Measurements from ENCODE around the gene F8.
A peak's percentile ranks its signal among the peaks of the same experiment; 100 is the strongest.

Gene F8

DNA sequence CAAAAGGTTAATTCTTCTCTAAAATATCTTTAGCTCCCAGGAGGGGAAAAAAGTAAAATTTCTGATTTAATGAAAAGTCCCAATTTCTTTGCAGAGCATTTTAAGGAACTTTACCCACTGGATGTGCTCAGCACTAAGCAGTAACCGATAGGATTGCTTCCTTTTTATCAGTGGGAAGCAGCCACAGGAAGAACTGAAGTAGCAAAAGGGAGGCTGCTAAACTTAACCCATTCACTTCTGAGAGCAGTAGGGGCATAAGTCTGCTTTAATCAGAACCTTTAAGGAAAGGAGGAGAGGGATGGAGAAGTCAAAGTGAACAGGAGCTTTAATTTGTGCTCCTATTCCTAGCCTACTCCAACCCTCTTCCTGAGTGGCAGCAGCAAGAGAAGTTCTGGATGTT lies at the start of gene F8:
Gene F8 (minus strand): TSS at position 139 of the 400 bp plus-strand sequence. CDS start 171 bp downstream, outside the sequence.
- DNase-seq (ENCODE audit: low read depth, low spot score) = no peak

DNA sequence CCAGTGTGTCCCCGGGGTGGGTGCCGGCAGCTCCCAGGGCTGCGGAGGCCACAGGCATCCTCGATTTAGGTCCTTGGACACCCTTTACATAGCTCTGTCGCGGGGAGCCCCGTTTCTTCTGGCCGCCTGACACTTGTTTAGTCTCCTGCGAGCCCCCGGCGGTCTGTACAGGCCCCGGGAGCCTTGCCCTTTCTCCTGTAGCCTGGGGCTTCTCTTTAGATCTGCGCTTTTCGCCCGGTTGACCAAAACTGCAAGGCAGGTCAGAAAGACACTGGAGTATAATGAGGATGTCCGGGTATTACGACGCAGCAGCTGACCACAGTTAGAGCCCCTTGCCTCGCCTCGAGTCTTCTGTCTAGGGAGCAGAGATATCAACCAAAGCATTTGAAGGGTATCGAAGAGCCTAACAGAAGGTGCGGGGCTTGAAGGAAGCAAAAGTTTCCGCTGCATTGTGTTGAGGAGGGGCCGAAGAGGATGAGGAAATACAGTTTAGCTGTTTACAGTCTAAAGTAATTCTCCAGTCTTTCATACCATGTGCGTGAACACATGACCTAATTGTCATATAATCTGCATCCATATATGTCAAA lies 49.3 kb upstream of the F8 start:
- DNase-seq (ENCODE audit: low read depth, low spot score) = no peak

DNA sequence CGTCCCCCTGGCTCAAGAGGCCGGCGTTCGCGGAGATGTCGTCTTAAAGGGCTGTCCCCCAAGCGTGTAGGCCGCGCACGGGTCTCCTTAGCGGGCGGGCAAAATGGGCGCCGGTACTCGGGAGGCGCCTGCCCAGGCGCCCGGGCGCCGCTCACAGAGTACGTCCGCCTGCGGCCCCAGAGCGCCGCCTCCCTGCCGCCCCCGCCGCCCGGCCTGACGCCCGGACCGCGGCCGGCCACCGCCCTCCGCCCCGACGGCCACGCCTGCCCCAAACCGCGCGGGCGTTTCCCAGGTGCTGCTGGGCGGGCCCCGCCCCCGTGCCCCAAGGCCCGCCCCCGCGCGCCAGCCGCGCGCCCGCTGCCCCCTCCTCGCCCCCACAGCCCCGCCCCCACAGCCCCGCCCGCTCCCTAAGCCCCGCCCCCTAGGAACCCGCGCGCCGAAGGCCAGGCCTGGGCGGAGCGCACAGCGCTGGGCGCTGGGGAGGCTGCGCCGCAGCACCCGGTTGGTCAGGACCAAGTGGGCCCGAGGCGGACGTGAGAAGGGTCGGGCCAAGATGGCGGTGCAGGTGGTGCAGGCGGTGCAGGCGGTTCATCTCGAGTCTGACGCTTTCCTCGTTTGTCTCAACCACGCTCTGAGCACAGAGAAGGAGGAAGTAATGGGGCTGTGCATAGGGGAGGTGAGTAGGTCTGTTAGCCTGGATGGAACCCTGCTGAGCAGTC lies 48.6 kb upstream of the F8 start, which contains the start of the genes BRCC3, CMC4 and MTCP1:
Gene BRCC3 (plus strand): TSS at position 534 of the 719 bp plus-strand sequence. CDS start 20 bp downstream, at position 554.
Gene CMC4 (minus strand): TSS at position 162 of the 719 bp plus-strand sequence. CDS start 7,113 bp downstream, outside the sequence.
Gene MTCP1 (minus strand): TSS at position 162 of the 719 bp plus-strand sequence. CDS start 5,126 bp downstream, outside the sequence.
- peak; percentile 47 for DNase-seq (ENCODE audit: low read depth, low spot score)

DNA sequence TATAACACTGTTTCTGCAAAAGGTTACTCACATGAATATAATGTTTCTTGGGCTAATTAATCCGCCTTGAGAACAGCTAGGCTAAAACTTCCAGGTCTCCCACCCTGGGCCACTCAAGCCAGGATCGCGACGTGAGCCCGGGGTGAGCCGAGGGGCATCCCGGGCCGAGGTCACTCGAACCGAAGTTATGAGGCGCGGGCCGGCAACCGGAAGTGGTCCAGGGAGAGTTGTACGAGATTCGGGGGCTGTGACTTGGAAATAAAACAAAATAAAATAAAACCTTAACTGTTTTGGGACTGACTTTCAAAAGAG lies 48.1 kb upstream of the F8 start:
- no peak for DNase-seq (ENCODE audit: low read depth, low spot score)

DNA sequence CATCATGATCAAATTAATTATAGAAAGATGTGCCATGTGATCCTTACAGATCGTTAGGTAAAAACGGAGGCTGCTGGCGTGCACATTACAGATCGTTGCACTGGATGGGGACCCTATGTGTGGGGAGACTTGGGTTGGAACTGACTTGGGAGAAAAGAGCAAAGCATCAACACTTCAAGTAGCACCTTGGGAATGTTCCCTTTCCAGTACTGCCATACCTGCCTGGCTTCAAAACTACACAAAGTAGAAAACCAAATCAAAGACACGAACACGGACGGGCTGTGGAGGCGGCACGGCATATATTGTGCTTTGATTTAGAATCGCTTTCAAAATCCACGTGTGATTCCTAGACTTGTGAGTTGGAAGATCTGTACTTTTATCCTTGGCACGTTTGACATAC lies 47.5 kb upstream of the F8 start:
- no peak for DNase-seq (ENCODE audit: low read depth, low spot score)

DNA sequence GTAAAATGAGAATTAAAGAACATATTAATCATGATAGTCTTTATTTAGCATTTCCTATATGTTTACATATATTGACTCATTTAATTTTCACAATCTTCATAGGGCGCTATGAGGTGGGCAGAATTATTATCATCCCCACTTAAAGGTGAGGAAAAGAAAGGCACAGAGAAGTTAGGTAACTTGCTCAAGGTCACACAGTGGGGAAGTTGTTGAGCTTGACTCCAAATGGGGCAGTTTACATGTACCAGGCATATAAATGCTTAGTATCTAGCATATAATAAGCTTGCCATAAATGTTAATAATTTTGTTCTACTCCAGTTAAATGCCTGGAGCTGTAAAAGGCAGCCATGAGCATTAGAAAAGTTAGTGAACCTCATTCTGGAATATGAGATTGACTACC lies 46.9 kb upstream of the F8 start:
- DNase-seq (ENCODE audit: low read depth, low spot score) = no peak

DNA sequence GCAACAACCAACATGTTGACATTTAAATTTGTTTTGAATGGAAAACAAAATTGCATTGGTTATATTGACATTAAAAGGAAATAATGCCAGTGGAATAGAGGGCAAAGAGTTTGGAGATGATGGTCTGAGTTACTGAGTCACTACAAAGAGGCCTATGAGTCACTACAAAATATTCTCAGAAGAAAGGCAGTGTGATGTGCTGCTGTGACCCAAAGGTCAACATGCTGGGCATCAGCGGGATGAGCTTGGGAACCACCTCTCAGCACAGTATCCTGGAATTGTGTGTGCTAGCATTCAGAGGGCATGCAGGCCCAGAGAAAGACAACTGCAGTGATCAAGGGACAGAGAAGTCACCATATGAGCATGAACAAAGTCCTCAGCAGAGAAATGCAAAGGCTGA lies 45.6 kb upstream of the F8 start:
- no peak for DNase-seq (ENCODE audit: low read depth, low spot score)

DNA sequence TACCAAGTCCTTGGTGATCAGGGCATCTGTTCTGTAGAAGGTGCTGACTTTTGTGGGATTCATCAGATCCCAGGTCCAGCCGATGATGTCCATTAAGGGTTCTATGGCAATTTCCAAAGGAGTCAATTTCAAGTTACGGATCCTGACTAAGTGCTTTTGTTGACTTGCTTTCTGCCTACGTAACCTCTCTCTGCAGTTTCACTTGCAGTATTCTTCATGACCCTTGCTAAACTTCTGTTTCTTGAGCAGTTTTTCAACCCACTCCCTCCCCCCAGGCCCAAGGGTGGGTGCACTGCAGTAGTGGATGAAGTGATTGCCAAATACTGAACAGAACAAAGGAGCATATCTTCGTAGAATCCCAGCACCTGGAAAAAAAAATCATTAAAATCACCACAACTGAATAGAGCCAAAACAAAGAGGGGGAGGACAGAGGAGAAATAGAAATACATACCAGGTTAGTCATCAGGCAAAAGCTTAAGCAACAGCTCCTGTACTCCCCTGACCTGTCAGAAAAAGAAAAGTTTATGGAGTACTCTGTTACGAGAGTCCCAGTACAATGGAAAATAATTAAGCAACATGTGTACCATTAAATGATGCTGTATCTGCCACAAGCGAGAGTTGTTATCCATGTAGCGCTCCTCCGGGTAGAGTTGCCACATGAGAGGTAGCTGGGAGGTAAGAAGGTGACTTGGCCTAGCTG lies 42.7 kb upstream of the F8 start:
- no peak for DNase-seq (ENCODE audit: low read depth, low spot score)

DNA sequence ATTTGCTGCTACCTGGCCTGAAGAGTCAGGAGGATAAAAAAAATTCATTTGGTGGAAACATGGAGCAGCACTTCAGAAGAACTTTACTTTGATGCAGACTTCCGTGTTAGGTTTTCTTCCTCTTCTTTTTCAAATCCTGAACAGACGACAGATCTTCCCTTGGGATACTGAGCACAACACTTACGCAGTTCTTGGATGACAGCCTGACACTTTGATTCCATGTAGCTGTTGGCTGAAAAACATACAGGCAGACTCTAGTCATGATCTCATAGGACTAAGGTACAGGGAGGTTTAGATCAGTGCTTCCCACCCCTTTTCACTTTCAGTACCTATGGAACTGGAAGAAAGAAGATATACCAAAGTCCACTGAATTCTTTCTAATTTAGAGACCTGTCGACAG lies 39.2 kb upstream of the F8 start:
- DNase-seq (ENCODE audit: low read depth, low spot score) = no peak

DNA sequence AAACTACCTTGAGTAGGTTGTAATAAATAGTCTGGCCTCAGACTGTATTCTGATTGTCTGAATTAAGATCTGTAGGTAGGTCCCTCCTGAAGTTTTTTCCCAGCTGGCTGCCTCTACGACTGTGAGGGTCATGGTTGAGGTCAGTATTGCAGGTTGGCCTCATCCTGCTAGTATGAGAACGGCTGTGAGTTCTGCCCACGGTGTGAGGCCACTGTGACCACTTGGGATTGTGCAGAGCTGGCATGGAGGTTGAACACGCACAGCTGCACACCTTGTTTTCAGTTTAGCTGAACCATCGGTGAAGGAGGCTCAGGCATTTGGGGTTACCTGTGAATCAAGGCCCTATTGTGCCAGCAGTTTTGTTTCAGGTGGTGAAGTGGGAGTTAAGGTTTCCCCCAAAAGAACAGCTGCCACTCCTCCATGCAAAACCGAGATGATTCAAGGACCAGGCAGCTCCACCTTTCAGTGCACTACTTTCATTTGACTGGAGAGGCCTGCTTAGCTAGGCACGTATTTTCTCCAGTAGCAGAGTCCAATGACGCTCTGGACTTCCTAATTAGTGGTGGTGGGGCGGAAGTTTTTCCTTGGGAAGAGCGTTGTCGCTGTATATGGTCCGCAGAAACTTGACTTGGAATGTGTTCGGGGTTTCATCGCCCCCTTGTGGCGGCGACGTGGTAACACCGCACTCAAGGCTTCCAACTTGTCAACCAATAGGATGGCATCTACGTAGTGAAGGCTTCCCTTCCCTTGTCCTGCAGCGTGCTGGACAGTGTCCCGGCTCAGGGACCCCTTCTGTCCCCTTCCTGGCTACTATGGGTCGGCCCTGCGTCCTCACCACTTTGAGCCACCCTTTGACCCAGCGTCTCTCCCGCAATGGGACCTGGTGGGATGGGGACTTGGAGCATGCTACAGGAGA lies 34.6 kb upstream of the F8 start:
- DNase-seq (ENCODE audit: low read depth, low spot score) = no peak

DNA sequence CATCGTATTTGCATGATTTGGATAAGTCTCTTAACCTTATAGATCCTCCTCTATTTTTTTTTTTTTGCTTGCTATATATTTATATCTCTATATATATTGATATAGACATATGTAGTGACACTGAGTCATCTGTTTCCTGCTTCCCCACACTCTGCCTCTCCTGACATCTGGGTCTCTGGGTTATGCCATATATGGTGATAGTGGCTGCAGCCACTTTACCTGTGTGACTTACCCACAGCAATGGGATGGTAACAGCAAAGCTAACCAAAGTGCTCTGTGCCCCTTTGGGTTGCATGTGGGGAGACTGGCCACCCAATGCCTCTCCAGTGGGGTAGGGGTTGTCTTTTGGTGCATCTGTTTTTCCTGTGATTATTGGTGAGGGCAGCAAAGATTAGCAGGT lies 33.9 kb upstream of the F8 start:
- DNase-seq (ENCODE audit: low read depth, low spot score) = no peak

DNA sequence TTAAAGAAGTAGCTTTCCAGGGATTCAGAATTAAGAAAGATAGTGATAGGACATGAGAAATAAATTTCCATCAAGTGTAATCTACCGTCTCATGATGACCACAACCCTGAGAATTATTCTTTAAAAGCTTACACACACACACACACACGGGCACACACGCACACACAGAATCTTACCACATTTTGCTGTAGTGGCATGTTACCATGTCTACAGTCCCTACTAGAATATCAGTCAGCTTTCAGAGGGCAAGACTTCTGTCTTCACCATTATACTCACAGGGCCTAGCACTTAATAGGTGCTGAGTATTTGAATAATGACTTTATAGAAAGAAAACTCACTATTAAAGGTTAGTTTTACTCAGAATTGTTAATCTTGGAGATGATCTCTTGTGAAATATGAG lies 33.0 kb upstream of the F8 start:
- DNase-seq (ENCODE audit: low read depth, low spot score) = no peak

DNA sequence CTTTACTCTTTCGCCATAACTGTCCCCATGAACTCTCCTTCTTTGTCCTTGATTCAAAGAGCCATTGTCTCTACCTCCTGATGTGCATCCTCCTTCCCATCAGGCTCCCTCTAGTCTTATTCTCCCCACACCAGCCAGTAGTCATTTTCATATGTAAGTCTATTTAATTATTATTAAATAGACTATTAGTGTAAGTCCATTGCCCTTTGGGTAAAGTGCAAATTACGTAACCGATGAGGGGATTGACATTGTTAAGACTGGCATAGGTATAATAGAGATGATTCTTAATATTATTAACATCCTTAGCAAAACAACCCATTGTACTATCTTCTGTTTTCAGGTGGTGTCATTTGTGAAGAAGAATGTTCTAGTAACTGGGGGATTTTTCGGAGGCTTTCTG lies 31.7 kb upstream of the F8 start:
- no peak for DNase-seq (ENCODE audit: low read depth, low spot score)

DNA sequence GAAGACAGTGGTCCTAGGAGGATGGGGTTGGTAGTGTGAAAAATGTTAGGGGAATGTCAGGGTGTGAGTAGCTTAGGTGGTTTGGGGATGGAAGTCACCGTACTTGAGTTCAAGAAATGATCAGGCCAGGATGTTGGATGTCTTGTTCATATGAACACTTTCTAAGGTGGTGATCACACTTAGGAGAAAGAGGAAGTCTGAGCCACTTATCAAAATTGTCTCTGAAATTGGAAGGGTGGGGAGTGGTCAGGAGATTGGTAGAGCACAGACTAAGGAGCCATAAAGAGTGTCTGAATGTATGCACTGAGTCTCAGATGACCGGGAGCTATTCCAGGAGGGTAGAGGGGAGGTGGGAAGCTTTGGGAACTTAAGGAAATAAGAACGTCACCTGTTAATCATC lies 31.1 kb upstream of the F8 start:
- no peak for DNase-seq (ENCODE audit: low read depth, low spot score)

DNA sequence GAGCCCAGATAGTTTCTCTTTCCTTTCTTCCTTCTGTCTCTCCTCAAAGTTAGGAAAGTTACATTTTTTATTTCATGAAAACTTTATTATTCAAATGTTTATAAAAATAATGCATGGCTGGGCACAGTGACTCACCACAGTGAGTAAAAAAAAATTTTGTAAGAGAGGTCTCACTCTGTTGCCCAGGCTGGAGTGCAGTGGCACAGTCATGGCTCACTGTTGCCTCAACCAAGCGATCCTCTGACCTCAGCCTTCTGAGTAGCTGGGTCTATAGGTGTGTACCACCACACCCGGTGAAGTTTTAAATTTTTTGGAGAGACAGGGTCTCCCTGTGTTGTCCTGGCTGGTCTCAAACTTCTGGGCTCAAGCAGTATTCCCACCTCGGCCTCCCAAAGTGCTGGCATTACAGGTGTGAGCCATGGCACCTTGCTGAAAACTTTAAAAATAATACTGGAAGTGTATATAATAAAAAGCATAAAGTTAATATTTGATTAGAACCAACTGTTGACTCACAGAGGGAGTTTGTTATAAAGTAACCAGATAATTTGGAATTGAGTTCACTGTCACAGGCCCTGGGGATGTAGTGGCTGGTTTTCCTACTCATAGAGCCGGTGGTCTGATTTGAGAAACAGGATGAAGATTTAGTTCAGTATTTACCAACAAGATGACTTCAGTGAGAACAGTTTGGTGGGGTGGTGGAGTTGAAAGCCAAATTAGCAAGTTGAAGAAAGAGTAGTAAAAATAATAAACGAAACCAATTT lies 30.4 kb upstream of the F8 start:
- no peak for DNase-seq (ENCODE audit: low read depth, low spot score)

DNA sequence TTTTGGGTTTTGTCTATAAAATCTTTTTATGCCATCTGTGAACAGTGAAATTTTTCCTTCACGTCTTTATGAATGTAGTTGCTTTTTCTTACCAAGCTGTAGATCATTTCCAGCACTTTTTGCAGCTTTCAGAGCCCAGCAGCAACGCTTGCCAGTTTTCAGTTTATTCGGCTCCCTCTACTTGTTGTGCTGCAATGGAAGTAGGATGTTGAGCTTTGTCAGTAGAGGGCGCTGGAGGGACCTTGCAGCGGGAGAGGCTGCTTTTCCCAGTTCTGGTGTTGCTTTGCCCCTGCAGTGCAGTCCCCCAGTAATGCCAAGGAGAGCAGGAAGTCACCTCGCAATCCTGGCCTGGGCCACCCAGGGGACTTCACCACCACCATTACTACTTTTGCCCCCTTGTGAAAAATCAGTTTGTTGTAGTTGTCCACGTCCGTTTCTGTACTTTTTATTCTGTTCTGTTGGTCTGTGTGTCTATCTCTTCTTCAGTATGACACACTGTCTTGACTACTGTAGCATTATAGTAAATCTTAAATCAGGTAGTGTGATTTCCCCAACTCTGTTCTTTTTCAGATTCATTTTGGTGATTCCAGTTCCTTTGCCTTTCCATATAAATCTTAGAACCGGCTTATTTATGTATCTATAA lies 26.6 kb upstream of the F8 start:
- DNase-seq (ENCODE audit: low read depth, low spot score) = no peak

DNA sequence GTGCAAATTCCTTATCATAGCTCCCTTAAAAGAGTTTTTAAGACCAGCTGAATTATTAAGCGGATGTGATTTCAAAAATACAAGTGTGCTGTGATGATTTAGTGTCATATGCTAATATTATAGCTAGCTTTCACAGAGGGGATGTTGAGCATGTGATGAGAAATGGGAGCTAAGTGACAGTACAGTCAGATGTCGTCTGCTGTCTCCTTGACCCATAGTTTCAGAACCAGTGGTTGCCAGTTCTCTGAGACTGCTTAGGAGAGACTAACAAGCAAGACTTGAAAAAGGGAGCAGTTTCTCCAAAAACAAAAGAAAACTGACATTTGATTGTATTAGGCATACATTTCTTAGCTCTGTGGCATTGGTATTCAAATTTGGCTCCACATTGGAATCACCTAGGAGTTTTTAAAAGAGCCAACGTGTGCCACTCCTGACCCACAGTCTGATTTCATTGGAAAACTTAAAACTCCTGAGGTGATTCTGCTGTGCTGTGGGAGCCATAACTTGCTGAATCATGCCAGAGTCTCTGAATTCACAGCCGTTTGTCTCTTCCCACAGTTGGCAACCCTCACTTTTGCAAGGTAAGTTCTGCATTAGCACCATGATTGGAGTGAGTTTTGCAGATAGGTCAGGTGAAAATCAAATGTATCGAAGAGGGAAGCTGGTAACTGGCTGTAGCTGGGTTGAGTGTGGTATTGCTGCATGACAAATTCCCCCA lies 24.4 kb upstream of the F8 start:
- no peak for DNase-seq (ENCODE audit: low read depth, low spot score)

DNA sequence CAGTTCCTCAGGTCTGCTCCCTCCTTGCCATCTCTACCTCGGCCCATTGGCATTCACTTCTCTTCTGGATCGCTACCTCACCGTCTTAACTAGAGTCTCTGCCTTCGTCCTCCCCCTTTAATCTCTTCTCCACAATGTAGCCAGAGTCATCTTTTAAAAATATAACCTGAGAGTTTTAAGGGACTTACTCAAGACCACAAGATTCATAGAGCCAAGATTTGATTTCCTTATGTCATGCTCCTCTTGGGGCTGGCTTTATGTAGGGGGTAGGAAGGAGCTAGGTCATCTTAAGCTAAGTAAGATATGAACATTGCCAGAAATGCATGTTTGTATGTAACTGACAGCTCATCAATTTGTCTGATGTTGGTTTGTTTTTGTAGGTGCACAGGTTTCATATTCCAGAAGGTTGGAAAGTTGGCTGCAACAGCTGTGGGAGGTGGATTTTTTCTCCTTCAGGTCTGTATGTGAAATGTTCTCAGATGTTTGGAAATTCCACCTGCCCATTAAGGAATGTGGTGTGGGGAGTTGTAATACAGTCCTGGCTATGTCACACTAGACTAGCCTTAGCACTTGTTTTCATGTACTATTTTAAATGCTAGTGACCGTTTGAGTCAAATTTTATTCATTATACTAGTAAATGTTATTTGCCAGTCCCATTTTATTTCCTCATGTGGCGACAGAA lies 23.7 kb upstream of the F8 start:
- no peak for DNase-seq (ENCODE audit: low read depth, low spot score)

DNA sequence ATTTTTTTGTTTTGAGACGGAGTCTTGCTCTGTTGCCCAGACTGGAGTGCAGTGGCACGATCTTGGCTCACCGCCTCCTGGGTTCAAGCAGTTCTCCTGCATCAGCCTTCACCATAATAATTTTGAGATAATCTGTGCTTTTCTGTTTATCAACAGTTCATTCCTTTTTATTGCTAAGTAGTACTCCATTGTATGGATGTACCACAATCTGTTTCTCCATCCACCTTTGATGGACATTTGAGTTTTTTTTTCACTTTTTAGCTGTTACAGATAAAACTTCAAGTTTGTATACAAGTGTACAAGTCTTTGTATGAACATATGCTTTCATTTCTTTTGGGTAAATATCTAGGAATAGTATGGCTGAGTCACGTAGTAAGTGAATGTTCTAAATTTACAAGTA lies 13.2 kb upstream of the F8 start:
- DNase-seq (ENCODE audit: low read depth, low spot score) = no peak
